Osteoblast (primary cell): ENCODE measurements around the gene MX2. TPM values are rescaled to one million over a fixed set of nuclear protein-coding genes. Genes with fewer than 3 reads are reported as not detected.

Experiments
- DNase-seq: peaks from one replicate; pipeline ENCODE4 v3.0.0; 2011; ENCODE audit warnings: low spot score, mixed read lengths; ENCODE audit not compliant: insufficient read length; ENCODE audit errors: missing footprints
- H2AFZ ChIP-seq: 2 replicates; pipeline ENCODE4 v1.6.0; 2011; ENCODE audit warnings: mild to moderate bottlenecking, low read length
- H3K27ac ChIP-seq: 2 replicates; pipeline ENCODE4 v1.5.1; 2011; ENCODE audit warnings: mild to moderate bottlenecking, low read depth, low read length, moderate library complexity
- H3K27me3 ChIP-seq: 2 replicates; pipeline ENCODE4 v1.6.0; 2012; ENCODE audit warnings: mild to moderate bottlenecking, control low read depth, inconsistent platforms, low read length, moderate library complexity; ENCODE audit not compliant: insufficient read depth
- H3K36me3 ChIP-seq: 2 replicates; pipeline ENCODE4 v1.5.1; 2011; ENCODE audit warnings: mild to moderate bottlenecking, low read length, control low read depth, moderate library complexity; ENCODE audit not compliant: insufficient read depth
- H3K4me1 ChIP-seq: 2 replicates; pipeline ENCODE4 v1.5.1; 2011; ENCODE audit warnings: mild to moderate bottlenecking, low read length, control low read depth, moderate library complexity; ENCODE audit not compliant: insufficient read depth
- H3K4me2 ChIP-seq: 2 replicates; pipeline ENCODE4 v1.6.0; 2011; ENCODE audit warnings: mild to moderate bottlenecking, low read length; ENCODE audit not compliant: insufficient read depth
- H3K4me3 ChIP-seq: fragments of 200-600 bp; sonication (generic); 3 replicates; pipeline ENCODE4 v1.5.1; 2012; ENCODE audit warnings: mild to moderate bottlenecking, low read length, inconsistent platforms; ENCODE audit not compliant: insufficient read depth
- H3K79me2 ChIP-seq: 2 replicates; pipeline ENCODE4 v1.6.0; 2012; ENCODE audit warnings: mild to moderate bottlenecking, low read length, control low read depth, inconsistent platforms; ENCODE audit not compliant: insufficient read depth
- H3K9me3 ChIP-seq: 2 replicates; pipeline ENCODE4 v1.5.1; 2011; ENCODE audit warnings: low read depth, low read length, control low read depth
- H4K20me1 ChIP-seq: 2 replicates; pipeline ENCODE4 v1.6.0; 2012; ENCODE audit warnings: mild to moderate bottlenecking, low read length, control low read depth; ENCODE audit not compliant: insufficient read depth
- total RNA-seq: library from RNA; depleted of rRNA; stranded (reverse); fragments of >200 nt; gene quantifications from 2 replicates; pipeline ENCODE4 v1.2.3, GENCODE V29; 2012
- TF ChIP-seq, protein P1 (sequence below): IDR thresholded peaks from 2 replicates; pipeline ENCODE4 v1.5.1; 2011; ENCODE audit warnings: mild to moderate bottlenecking, low read depth, low read length, moderate library complexity; ENCODE audit errors: extremely low read depth

Gene MX2
- total RNA-seq, 1 donor, result 14.5 TPM

DNA sequence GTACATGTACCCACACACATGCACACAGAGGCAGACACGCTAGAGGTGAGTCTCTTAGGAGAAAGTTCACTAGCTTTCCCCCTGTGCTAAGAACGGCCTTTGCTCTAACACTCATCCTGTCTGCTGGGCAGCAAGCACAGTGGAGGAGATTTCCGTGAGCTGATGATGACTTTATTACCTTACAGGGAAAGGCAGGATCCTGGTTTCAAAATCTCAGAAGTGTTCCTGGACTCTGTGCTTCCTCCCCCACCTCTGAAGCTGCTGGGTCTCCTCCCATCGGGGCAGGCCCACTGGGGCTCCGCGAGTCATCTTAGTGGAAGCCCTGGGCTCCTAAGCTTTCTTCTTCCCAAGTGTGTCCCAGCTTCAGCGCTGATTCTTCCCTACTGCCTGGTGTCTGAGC lies 42.6 kb upstream of the MX2 start:
- no peaks in the 10 kb centered on the region for H3K36me3 ChIP-seq
- no peak overlapping the region for H3K4me3 ChIP-seq
- no peaks in the 10 kb centered on the region for H3K79me2 ChIP-seq
- no peaks in the 10 kb centered on the region for H3K4me1 ChIP-seq
- peaks cover 32% of the 10 kb centered on the region for H3K27me3 ChIP-seq
- H2AFZ ChIP-seq, result no peak overlapping the region
- no peaks in the 10 kb centered on the region for H4K20me1 ChIP-seq
- no peak overlapping the region for H3K27ac ChIP-seq
- TF ChIP-seq, protein P1, sequence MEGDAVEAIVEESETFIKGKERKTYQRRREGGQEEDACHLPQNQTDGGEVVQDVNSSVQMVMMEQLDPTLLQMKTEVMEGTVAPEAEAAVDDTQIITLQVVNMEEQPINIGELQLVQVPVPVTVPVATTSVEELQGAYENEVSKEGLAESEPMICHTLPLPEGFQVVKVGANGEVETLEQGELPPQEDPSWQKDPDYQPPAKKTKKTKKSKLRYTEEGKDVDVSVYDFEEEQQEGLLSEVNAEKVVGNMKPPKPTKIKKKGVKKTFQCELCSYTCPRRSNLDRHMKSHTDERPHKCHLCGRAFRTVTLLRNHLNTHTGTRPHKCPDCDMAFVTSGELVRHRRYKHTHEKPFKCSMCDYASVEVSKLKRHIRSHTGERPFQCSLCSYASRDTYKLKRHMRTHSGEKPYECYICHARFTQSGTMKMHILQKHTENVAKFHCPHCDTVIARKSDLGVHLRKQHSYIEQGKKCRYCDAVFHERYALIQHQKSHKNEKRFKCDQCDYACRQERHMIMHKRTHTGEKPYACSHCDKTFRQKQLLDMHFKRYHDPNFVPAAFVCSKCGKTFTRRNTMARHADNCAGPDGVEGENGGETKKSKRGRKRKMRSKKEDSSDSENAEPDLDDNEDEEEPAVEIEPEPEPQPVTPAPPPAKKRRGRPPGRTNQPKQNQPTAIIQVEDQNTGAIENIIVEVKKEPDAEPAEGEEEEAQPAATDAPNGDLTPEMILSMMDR, result no peak
- peak; percentile 47 for DNase-seq
- H3K9me3 ChIP-seq, result no peaks in the 10 kb centered on the region
- no peak overlapping the region for H3K4me2 ChIP-seq

DNA sequence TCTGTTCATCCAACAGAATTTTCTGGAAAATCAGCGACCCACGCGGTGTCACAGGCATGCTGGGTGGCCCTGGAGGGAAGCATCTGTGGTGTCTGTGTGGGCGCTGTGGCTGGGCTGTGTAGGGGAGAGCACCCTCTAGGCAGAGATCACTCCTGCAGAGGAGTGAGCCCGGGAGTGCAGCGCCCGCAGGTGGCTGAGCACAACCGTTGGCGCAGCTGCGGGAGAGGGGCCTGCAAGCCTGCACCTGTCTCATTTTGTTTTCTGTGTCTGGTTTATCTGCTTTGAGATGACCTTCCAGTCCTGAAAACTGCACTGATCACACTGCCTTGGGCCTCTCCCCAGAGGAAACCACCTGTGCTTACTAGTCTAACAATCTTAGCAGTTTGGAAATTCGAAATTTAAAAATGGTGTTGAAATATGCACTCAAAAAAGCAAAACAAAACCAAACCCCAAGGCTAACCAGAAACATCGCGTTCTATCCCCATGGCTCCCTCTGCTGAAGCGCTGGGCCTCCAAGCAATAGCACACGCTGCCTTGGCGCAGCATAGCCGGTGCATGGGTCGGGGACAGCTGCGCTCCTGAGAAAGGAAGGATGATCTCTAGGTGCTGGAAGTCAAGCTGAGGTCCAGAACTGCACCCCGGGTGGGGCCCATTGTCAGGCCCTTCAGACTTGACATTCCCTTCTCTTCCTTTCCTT lies 40.5 kb upstream of the MX2 start:
- H3K9me3 ChIP-seq, result no peaks in the 10 kb centered on the region
- TF ChIP-seq, protein P1, result no peak
- H3K4me1 ChIP-seq, result no peaks in the 10 kb centered on the region
- no peak overlapping the region for H2AFZ ChIP-seq
- H3K4me3 ChIP-seq, result no peak overlapping the region
- H3K79me2 ChIP-seq, result no peaks in the 10 kb centered on the region
- H3K27ac ChIP-seq, result no peak overlapping the region
- DNase-seq, result peak; percentile 49
- peaks cover 19% of the 10 kb centered on the region for H3K27me3 ChIP-seq
- H3K4me2 ChIP-seq, result no peak overlapping the region
- H4K20me1 ChIP-seq, result no peaks in the 10 kb centered on the region
- no peaks in the 10 kb centered on the region for H3K36me3 ChIP-seq

DNA sequence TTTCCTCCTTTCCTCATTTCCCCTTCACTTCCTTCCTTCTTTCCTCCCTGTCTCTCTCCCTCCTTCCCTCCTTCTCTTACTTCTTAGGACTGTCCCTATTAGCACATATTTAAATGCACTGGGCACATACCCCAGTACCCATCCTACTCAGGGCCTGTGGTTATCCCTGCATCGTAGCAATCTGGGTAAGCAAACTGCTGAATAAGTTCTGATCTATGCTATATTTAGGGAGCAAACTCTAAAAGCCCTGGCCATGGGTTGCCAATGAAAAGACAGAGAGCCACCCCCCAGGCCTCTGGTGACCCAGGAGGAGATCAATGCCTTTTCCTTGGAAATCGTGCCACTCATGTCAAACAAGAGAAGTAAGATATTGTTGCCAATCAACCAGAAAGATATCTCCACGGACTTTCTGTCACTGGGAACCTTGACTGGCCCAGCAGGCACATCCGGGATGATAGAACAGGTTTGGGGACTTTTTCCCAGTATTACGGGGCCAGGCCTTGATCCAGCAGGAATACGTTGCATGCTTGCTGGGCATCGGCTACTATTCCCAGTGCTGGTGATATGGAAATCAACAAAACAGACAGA lies 39.8 kb upstream of the MX2 start:
- no peaks in the 10 kb centered on the region for H3K79me2 ChIP-seq
- no peaks in the 10 kb centered on the region for H3K4me1 ChIP-seq
- peaks cover 14% of the 10 kb centered on the region for H3K27me3 ChIP-seq
- TF ChIP-seq, protein P1, result no peak
- DNase-seq, result peak; percentile 64
- no peak overlapping the region for H3K4me2 ChIP-seq
- no peaks in the 10 kb centered on the region for H4K20me1 ChIP-seq
- no peaks in the 10 kb centered on the region for H3K9me3 ChIP-seq
- H3K4me3 ChIP-seq, result no peak overlapping the region
- no peaks in the 10 kb centered on the region for H3K36me3 ChIP-seq
- no peak overlapping the region for H3K27ac ChIP-seq
- H2AFZ ChIP-seq, result no peak overlapping the region

DNA sequence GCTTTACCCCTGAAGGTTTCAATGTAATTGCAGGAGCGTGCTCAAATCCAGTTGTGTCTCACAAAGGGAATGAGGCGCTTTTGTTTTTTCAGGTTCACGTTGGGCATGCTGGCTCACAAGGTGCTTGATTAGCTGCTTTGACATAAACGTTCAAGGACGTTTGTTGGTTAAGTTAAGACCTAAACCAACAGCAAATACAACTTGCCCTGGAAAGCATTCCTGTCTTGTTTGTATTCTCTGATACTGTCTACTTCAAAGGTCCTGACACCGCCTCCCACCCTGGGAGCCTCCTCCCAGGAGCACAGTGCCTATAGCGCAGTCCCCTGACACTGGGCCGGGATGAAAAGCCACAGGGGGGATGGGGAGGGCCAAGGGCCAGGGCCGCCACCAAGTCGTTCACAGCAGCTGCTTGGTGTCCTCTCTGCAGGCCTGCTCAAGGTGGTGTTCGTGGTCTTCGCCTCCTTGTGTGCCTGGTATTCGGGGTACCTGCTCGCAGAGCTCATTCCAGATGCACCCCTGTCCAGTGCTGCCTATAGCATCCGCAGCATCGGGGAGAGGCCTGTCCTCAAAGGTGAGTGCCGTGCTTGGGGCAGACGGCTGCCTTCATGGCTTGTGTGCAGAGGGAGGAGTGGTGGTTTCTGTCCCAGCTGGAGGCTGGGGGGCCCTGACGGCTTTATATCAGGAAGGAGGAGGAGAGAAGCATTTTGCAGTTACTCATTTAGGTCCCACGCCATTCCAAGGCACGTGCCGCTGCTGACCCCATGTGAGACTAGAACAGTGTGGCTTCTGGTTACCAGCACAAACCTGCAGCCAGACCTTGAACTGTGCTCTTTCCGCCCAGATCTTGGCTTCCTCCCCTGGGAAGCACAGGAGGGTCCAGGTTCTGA lies 39.1 kb upstream of the MX2 start:
- Histone ChIP-seq H3K27me3 (peaks cover 6% of the 10 kb centered on the region), H3K4me3 (no peak overlapping the region), H3K27ac (no peak overlapping the region), H3K79me2 (no peaks in the 10 kb centered on the region), H3K36me3 (no peaks in the 10 kb centered on the region), H3K4me1 (no peaks in the 10 kb centered on the region), H4K20me1 (no peaks in the 10 kb centered on the region), H3K9me3 (no peaks in the 10 kb centered on the region), H3K4me2 (no peak overlapping the region), H2AFZ (no peak overlapping the region)
- DNase-seq, result peak; percentile 49
- TF ChIP-seq, protein P1, result no peak
